T-helper 17 cell (primary cell): ENCODE measurements around the gene THYN1. TPM values are rescaled to one million over a fixed set of nuclear protein-coding genes. Genes with fewer than 3 reads are reported as not detected.
A peak's percentile ranks its signal among the peaks of the same experiment; 100 is the strongest.

Experiments
- ATAC-seq: fragments of 150-1000 bp; cut with Tn5 transposase; 2 replicates; pipeline ENCODE4 v1.10.0; 2021; ENCODE audit warnings: mild to moderate bottlenecking, moderate library complexity
- DNase-seq, 3 donors: peaks; one replicate each; pipeline versions ENCODE4 v3.0.0 to v3.0.0-alpha.2; 2020 to 2021
- H3K9me3 ChIP-seq: one replicate; pipeline ENCODE4 v1.7.0; 2013; ENCODE audit warnings: low read length, mild to moderate bottlenecking; ENCODE audit not compliant: control insufficient read depth, poor library complexity, severe bottlenecking
- H3K27ac Mint-ChIP-seq: one replicate; pipeline ENCODE4 v1.8.0; 2022; ENCODE audit warnings: mild to moderate bottlenecking, moderate library complexity, mixed read lengths
- H3K27me3 Mint-ChIP-seq: one replicate; pipeline ENCODE4 v1.8.0; 2022; ENCODE audit warnings: mixed read lengths
- H3K36me3 Mint-ChIP-seq: one replicate; pipeline ENCODE4 v1.8.0; 2022; ENCODE audit warnings: low read depth, mixed read lengths
- H3K4me1 Mint-ChIP-seq: one replicate; pipeline ENCODE4 v1.8.0; 2022; ENCODE audit warnings: mild to moderate bottlenecking, mixed read lengths
- H3K4me3 Mint-ChIP-seq: one replicate; pipeline ENCODE4 v1.8.0; 2022; ENCODE audit warnings: mild to moderate bottlenecking, moderate library complexity, mixed read lengths
- total RNA-seq, 4 donors: library from RNA in 2 of 4; stranded (reverse) in 2 of 4; gene quantifications; one replicate each; pipeline ENCODE4 v1.2.3 and lab custom pipeline; 2022 to 2026

THYN1 gene
- total RNA-seq, 2 donors from 2014 or later, result 32.9 to 36.5 TPM

- no peak overlapping the region for H3K4me3 Mint-ChIP-seq
- DNase-seq, result no peak
Measured at GRCh38 chr11:134216816-134217215, 36.3 kb downstream of the THYN1 start.

GRCh38 chr11:134215836-134216235, 37.3 kb downstream of the THYN1 start:
- Mint-ChIP-seq H3K4me3 (no peak overlapping the region), H3K27ac (peak overlapping the region; percentile 51), H3K27me3 (no peaks in the 10 kb centered on the region), H3K4me1 (peaks cover 33% of the 10 kb centered on the region), H3K36me3 (peaks cover 20% of the 10 kb centered on the region)
- DNase-seq, result no peak
- ATAC-seq, result no peak
- H3K9me3 ChIP-seq, result no peaks in the 10 kb centered on the region

More at GRCh38 chr11:134216816-134217215, 36.3 kb downstream of the THYN1 start:
- peaks cover 28% of the 10 kb centered on the region for H3K4me1 Mint-ChIP-seq
- H3K27me3 Mint-ChIP-seq, result no peaks in the 10 kb centered on the region
- peak overlapping the region; percentile 51 for H3K27ac Mint-ChIP-seq
- no peak for ATAC-seq
- H3K36me3 Mint-ChIP-seq, result peaks cover 15% of the 10 kb centered on the region
- no peaks in the 10 kb centered on the region for H3K9me3 ChIP-seq

GRCh38 chr11:134207538-134208239, 45.5 kb downstream of the THYN1 start:
- peaks cover 7% of the 10 kb centered on the region for H3K4me1 Mint-ChIP-seq
- DNase-seq, result peak; percentile 33 to 52 (median 48)
- no peak overlapping the region for H3K27ac Mint-ChIP-seq
- H3K9me3 ChIP-seq, result no peaks in the 10 kb centered on the region
- H3K36me3 Mint-ChIP-seq, result peaks cover 15% of the 10 kb centered on the region
- no peaks in the 10 kb centered on the region for H3K27me3 Mint-ChIP-seq
- H3K4me3 Mint-ChIP-seq, result no peak overlapping the region
- peak; percentile 25 for ATAC-seq

- DNase-seq (no peak), ATAC-seq (no peak)
- Mint-ChIP-seq H3K4me1 (no peaks in the 10 kb centered on the region), H3K4me3 (no peak overlapping the region), H3K27me3 (no peaks in the 10 kb centered on the region), H3K36me3 (peaks cover 9% of the 10 kb centered on the region), H3K27ac (no peak overlapping the region)
- H3K9me3 ChIP-seq, result no peaks in the 10 kb centered on the region
Measured at GRCh38 chr11:134206185-134206584, 47.0 kb downstream of the THYN1 start.

- DNase-seq (no peak), ATAC-seq (no peak)
- no peak overlapping the region for H3K27ac Mint-ChIP-seq
- no peaks in the 10 kb centered on the region for H3K4me1 Mint-ChIP-seq
- no peaks in the 10 kb centered on the region for H3K27me3 Mint-ChIP-seq
- peaks cover 8% of the 10 kb centered on the region for H3K36me3 Mint-ChIP-seq
- no peaks in the 10 kb centered on the region for H3K9me3 ChIP-seq
- H3K4me3 Mint-ChIP-seq, result no peak overlapping the region
Measured at GRCh38 chr11:134205729-134206128, 47.4 kb downstream of the THYN1 start.

- ATAC-seq, result no peak
- Mint-ChIP-seq H3K36me3 (peaks cover 16% of the 10 kb centered on the region), H3K27ac (no peak overlapping the region), H3K4me3 (no peak overlapping the region), H3K27me3 (no peaks in the 10 kb centered on the region), H3K4me1 (peaks cover 4% of the 10 kb centered on the region)
- H3K9me3 ChIP-seq, result no peaks in the 10 kb centered on the region
- no peak for DNase-seq
Measured at GRCh38 chr11:134202661-134203060, 50.5 kb downstream of the THYN1 start.

- DNase-seq (no peak), ATAC-seq (no peak)
- peaks cover 11% of the 10 kb centered on the region for H3K36me3 Mint-ChIP-seq
- no peak overlapping the region for H3K27ac Mint-ChIP-seq
- H3K27me3 Mint-ChIP-seq, result no peaks in the 10 kb centered on the region
- no peaks in the 10 kb centered on the region for H3K9me3 ChIP-seq
- H3K4me3 Mint-ChIP-seq, result no peak overlapping the region
- peaks cover 15% of the 10 kb centered on the region for H3K4me1 Mint-ChIP-seq
Measured at GRCh38 chr11:134200688-134201087, 52.5 kb downstream of the THYN1 start.

- Mint-ChIP-seq H3K4me3 (no peak overlapping the region), H3K27me3 (no peaks in the 10 kb centered on the region), H3K36me3 (peaks cover 11% of the 10 kb centered on the region), H3K4me1 (peaks cover 15% of the 10 kb centered on the region), H3K27ac (no peak overlapping the region)
- ATAC-seq (no peak), DNase-seq (no peak)
- no peaks in the 10 kb centered on the region for H3K9me3 ChIP-seq
Measured at GRCh38 chr11:134199531-134199930, 53.6 kb downstream of the THYN1 start.

Other genes starting within 250 kb of the THYN1 start
- 10 to 100 TPM; 12.5 to 37.4 TPM for gene JAM3, start 184.3 kb downstream of the THYN1 start, total RNA-seq
- gene NCAPD3, start 29.4 kb downstream of the THYN1 start, total RNA-seq, result 10 to 100 TPM; 26.8 to 31.4 TPM
- 10 to 100 TPM; 49.9 to 51.1 TPM for gene VPS26B, start 28.7 kb downstream of the THYN1 start, total RNA-seq
- gene ACAD8, start 216 bp upstream of the THYN1 start, total RNA-seq, result 10 to 100 TPM; 20.3 to 23.6 TPM
- 1 to 10 TPM; 2.0 to 2.2 TPM for gene GLB1L3, start 23.0 kb upstream of the THYN1 start, total RNA-seq
- gene GLB1L2, start 78.6 kb upstream of the THYN1 start, total RNA-seq, result under 1 TPM; 0.37 to 0.73 TPM
- under 1 TPM; 0.17 to 0.18 TPM for gene B3GAT1, start 158.9 kb upstream of the THYN1 start, total RNA-seq